Measurements from ENCODE around the gene MYOF.
A peak's percentile ranks its signal among the peaks of the same experiment; 100 is the strongest.

Gene MYOF, protein sequence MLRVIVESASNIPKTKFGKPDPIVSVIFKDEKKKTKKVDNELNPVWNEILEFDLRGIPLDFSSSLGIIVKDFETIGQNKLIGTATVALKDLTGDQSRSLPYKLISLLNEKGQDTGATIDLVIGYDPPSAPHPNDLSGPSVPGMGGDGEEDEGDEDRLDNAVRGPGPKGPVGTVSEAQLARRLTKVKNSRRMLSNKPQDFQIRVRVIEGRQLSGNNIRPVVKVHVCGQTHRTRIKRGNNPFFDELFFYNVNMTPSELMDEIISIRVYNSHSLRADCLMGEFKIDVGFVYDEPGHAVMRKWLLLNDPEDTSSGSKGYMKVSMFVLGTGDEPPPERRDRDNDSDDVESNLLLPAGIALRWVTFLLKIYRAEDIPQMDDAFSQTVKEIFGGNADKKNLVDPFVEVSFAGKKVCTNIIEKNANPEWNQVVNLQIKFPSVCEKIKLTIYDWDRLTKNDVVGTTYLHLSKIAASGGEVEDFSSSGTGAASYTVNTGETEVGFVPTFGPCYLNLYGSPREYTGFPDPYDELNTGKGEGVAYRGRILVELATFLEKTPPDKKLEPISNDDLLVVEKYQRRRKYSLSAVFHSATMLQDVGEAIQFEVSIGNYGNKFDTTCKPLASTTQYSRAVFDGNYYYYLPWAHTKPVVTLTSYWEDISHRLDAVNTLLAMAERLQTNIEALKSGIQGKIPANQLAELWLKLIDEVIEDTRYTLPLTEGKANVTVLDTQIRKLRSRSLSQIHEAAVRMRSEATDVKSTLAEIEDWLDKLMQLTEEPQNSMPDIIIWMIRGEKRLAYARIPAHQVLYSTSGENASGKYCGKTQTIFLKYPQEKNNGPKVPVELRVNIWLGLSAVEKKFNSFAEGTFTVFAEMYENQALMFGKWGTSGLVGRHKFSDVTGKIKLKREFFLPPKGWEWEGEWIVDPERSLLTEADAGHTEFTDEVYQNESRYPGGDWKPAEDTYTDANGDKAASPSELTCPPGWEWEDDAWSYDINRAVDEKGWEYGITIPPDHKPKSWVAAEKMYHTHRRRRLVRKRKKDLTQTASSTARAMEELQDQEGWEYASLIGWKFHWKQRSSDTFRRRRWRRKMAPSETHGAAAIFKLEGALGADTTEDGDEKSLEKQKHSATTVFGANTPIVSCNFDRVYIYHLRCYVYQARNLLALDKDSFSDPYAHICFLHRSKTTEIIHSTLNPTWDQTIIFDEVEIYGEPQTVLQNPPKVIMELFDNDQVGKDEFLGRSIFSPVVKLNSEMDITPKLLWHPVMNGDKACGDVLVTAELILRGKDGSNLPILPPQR (N-terminal part only)

DNA sequence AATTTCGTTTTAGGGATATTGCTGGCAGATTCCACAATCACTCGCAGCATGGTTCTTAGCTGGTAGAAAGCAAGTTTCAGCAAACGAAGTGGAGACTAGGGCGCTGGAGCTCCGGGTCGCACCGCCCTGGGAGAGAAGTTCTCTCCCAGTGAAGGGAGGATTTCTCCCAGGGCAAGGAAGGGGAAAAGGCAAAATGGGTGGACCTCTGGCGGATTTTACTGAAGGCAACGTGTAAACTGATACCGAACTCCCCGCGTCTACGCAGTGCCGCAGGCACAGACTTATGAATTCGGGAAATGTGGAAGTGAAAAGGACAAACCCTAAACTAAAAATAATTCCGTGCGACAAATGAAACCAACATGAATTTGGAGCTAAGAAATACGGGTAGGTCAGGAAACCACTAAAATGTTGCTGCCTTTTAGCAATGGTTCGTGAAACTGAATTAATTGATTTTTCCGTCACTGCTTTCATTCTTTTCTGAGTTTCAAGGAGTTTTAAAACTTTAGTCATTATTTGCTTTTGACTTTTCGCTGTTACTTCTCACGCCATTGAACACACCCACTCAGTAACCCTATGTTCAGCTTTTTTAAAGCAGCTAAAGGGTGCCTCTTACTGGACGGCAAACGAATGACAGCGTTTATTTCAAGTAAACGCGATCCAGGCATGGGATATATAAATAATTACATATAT is at the start of gene MYOF:
MYOF (minus strand) TSS at position 190 of the 690 bp plus-strand sequence; CDS start at position 50, 140 bp downstream.
- peak; percentile 34 for DNase-seq

DNA sequence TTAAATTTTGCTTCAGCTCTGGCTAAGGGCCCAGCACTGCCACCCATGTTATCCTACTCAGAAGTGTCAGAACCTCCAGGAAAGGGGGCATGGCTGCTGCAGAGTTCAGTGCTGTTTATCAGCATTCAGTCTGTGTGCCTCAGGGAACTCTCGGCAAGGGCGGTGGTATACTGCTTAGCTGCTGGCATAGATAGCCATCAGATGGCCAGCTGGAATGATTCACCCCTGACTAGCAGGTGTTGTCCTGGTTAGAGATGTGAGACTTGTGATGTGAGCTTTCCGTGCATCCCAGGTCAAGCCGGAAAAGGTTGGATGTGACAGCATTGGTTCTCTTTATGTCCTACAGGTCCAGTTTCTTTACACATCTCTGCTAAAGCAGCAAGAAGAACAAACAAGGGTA is 36.4 kb upstream of the MYOF start:
- no peak for DNase-seq

DNA sequence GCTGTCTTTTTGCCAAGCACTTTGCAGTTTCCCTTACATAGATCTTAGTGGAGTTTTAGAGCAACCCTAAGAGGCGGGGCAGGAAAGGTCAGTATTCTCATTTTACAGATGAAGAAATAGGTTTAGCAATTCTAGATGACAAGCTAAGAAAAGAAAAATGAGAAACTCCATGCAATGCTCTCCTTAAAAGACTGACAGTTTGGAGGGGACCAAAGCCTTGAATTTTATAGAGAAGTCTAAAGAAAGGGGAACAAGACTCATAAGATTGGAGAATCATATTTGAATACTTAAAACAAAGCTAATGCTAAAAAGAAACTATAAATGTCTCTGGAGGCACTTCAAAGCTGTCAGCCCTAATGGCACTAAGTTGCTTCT is 33.9 kb upstream of the MYOF start:
- DNase-seq, result no peak

DNA sequence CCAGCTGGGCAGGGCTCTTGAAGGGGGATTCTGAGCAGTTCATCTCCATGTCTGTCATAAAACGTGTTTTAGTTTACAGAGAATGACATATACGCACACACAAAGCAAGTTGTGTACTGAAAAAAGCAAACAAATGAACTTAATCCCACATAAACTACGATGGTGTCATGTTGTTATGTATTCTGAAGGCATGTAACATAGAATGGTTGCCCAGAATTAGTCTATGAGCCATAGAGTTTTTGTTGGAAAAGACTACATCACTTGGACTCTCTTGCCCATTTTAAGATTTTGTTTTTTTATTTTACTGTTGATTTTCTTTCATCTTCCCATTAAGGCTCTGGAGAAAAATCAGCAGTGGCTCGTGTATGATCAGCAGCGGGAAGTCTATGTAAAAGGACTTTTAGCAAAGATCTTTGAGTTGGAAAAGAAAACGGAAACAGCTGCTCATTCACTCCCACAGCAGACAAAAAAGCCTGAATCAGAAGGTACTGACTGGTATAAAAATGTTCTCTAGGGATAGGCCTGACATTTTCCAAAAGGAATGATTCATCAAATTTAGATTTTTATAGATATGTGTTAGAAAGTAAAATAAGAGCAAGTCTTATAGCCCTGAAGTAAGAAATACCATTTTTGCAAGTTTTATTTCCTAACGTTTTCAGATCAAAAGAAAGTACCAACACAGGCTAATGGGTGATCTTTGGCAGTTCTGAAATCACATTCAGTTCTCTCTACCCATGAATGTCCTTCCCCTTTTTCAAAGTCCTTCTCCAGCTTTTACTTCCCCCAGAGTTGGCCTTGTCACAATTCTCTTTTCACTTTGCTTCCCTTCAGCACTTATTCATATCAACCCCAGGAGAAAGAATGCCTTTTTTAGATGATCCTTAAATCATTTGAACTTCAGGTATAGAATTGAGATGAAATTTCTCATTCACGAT is 33.2 kb upstream of the MYOF start:
- no peak for DNase-seq

DNA sequence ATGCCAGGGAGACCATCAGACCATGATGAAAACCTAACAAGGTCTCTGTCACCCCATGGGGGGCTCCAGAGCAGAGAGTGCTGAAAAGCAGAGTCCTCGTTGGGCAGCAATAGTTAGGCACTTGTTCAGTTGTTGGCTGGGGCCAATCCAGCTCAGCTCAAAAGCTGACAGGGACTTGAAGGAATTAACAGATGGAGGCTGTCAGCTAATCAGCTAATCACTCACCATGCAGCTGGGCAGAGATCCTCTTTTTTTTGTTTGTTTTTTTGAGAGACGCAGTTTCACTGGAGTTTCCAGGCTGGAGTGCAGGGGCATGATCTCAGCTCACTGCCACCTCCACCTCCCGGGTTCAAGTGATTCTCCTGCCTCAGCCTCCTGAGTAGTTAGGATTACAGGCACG is 32.4 kb upstream of the MYOF start:
- DNase-seq, result no peak

DNA sequence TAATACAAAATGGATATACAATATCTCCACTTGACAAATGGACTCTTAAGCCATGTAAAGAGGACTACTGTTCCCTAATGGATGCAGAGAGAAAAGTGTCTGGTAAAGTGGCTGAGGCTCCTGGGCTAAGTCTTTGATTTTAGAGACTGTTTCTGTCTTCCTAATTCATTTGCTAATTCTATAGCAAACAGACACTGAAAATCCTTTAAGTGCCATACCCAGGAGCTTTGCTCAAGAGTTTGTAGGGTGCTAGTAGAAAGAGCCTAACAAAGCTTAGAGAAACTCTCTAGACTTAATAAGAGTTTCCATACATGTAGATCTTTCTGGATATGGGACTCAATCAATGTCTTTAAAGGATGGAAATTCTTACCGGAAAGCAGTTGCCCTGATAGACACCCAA is 31.0 kb upstream of the MYOF start:
- DNase-seq, result no peak

DNA sequence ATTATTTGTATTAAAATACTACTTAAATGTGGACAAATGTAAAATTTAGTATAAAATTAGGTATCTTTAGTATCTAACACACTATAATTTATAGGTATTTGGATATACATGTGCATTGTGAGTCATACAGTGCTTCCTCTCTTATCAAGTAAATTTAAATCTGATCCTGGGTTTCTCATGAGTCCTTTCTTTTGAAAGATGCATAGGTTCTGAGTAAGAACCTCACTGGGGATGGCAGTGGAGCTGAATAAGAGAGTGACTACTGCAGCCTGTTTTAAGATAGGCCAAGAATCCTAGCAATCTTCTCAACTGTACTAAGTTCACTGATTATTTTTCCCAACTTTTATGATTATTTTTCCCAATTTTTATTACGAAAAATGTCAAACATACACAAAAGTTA is 30.4 kb upstream of the MYOF start:
- no peak for DNase-seq

DNA sequence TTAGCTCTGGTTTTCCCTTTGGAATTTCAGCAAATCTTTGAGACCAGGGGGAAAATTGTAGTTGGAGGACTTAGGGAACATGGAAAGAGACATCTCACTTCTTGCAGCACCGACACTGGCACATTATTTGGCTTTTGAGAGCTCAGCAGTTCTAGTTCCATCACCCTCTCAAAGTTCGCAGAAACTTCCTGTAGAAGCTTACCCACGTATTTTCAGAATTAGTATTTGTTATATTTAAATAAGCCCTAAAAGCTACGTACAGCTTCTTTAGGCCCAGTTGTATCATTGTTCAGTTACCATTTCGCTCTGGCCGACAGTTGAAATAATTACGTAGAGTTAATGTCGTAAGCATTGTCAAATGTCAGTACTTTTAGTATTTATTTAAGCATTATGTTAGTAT is 27.7 kb upstream of the MYOF start:
- no peak for DNase-seq

DNA sequence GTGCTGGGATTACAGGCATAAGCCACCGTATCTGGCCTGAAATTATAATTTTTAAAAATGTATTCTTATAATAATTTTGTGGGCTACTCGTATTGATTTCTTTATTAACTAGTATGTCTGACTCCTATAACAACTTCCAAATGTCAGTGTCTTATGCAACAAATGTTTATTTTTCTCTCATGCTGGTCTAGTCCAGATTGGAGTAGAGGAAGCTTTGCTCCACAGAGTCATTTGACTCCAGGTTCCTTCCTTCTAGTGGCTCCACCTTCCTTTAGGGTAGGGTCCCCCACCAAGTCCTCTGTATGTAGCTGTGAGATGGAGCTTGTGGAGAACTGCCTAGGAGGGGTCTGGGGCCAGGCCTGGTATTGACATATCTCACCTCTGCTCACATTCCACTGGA is 22.9 kb upstream of the MYOF start:
- no peak for DNase-seq

DNA sequence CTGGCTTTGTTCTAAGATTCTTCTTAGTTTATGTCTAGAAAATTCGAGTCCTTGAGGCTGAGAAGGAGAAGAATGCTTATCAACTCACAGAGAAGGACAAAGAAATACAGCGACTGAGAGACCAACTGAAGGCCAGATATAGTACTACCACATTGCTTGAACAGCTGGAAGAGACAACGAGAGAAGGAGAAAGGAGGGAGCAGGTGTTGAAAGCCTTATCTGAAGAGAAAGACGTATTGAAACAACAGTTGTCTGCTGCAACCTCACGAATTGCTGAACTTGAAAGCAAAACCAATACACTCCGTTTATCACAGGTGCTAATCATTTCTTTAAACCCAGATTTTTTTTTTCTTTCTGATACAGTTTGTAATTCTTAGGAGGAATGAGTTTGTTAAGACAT is 20.9 kb upstream of the MYOF start:
- no peak for DNase-seq

DNA sequence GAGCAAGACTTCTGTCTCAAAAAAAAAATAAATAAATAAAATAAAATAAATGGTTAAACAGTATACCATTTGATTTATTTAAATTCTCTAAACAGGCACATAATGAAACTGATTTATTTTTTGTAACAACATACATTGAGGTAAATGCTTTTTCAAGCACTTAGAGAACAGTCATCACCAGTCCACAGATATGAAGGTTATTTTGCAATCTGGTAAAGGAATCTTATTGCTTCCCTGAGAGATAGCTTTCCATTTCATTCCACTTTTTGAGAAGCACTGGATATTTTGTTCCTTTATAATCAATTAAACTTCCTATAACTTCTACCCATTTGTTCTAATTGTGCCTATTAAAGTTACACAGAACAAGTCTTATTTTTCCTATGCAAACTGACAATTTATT is 19.5 kb upstream of the MYOF start:
- DNase-seq, result no peak

DNA sequence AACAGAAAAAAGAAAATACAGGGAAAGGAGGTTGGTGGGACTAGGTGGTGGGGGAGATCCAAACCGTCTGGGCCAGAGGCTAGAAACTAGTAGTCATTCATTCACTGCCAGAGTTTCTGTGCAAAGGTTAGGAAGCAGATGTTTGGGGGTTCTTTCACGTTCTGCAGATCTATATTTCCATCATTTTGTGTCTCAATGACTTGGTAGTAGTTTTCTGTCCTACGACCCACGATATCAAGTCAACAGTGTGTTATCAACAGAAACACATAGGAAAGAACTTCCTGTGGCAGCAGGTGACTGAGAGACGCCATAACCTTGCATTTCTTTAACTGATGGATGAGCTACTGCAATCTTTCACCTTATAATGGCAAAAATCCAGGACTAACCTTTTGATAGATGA is 16.0 kb upstream of the MYOF start:
- DNase-seq, result no peak

DNA sequence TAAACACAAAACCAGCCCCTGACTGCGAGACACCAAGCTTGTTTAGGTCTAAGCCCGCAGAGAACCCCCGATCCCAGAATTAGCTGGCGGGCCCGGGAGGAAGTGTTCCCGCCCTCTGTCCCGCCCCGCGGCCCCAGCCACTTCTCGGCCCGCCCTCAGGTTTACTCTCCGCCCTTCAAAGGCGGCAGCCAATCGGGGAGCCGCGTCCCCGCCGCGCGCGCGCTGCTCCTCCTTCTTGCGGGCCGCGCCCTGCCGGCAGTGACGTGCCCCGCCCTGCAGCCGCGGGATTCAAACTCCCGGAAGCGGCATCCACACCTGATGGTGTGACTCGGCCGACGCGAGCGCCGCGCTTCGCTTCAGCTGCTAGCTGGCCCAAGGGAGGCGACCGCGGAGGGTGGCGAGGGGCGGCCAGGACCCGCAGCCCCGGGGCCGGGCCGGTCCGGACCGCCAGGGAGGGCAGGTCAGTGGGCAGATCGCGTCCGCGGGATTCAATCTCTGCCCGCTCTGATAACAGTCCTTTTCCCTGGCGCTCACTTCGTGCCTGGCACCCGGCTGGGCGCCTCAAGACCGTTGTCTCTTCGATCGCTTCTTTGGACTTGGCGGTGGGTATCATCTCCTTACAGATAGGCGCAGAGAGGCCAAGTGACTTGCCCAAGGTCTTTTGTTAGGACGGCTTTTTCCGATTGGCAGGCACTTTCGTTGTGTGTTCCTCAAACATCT is 14.3 kb upstream of the MYOF start, which contains the start of gene CEP55:
CEP55 (plus strand) TSS at position 291 of the 720 bp plus-strand sequence. CDS start 3,440 bp downstream, outside the sequence.
- peak; percentile 82 for DNase-seq

DNA sequence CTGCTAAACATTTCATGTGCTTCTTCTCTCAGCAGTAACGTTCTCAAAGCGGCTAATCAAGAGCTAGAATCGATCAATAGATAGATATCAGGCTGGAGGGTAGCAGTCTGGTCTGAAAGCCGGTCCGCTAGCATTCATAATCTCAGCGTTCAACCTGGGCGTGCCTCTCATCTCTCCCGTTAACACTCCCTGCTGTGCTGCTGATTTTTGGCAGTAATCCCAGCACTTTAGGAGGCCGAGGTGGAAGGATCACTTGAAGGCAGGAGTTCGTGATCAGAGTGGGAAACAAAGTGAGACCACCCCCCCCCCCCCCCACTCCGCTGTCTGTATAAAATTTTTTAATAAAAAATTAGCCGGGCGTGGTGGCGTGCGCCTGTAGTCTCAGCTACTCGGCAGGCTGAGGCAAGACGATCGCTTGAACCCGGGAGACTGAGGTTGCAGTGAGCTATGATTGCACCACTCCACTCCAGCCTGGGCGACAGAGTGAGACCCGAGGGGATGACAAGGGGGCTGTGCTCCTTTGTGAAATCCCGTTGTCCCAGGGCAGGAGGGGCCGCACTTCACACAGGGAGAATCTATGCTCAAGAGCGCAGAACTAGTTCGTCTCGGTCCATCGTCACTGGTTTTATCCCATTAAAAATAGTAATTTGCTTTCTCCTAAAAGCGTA is 13.7 kb upstream of the MYOF start:
- peak; percentile 51 for DNase-seq

DNA sequence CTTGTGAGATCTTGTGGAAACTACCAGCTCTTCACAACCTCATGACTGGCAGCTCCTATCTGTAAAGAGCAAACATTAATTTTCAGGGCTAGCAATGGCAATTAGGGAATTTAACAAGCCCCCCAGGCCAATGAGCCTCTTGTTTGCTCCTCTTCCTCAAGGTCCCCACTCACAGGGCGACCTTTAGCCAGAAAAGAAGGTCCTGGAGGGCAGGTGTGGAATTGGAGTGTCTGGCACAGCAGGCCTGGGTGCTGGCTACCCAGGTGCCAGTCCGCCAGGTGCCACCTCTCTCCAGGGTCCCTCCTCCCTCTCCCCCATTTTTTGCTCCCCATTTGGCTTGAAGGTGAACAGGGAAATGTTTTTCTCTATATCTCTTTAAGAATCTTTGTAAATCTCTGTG is 12.4 kb upstream of the MYOF start:
- DNase-seq, result no peak

DNA sequence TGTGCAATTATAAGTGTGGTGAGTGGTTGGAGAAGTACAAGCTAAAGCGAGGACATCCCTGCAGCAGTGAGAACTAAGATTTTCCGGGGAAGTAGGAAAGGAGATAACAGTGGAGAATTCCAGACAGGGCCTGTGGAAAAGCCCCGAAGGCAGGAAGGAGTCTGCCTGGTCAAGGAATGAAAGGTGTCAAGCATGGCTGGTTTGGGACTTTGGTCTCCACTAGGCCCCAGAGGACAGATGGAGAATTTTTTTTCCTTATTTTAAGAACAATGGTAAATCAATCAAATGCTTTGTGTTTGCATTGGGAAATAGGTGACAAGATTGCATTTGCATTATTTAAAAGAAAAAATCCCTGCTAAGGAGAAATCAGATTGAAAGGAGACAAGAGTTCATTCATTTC is 11.0 kb upstream of the MYOF start:
- no peak for DNase-seq

DNA sequence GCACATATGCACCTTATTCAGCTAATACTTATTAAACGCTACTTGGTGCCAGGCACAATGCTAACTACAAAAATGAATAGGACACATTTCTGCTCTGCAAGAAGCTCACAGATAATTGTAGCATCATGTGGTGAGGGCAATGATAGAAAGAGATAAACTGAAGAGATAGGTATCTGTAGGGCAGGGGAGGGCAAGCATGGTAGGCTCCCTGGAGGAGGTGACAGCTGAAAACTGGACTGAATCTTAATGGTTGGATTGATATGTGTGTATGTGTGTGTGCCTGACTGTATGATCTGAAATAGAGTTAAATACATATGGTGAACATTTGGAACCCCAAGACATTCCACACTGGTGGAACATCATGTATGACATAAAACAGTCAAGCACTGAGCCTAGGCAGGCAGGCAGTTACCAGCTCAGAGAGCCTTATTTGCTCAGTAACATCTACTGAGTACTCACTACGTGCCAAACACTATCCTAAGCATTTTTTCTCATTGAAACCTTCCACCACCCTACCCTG is 9.5 kb upstream of the MYOF start:
- DNase-seq, result no peak

DNA sequence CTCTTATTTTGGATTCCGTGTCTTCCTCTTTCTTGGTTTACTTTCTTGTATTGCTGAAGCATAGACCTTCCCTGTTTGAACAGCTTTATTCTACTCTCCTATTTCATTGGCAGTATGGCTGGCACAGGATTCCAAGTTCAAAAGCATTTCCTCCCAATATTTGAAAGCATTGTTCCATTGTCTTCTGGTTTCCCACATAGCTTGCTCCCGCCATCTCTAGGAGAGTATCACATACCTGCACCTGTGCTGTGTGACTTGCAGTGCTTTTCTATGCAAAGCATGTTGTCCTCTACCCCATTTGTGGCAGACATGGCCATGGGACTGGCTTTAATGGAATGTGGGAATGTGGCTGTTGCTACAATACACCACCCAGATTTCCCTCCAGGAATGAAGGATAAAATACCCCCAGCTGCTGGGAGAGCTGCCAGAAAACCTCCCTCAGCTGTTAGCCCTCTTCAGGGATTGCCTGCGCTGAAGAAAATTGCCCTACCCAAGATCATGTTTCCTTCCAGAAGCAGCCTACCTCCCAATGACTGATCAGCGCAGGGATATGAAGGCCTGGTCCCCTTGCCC is 6.9 kb upstream of the MYOF start:
- DNase-seq, result no peak

DNA sequence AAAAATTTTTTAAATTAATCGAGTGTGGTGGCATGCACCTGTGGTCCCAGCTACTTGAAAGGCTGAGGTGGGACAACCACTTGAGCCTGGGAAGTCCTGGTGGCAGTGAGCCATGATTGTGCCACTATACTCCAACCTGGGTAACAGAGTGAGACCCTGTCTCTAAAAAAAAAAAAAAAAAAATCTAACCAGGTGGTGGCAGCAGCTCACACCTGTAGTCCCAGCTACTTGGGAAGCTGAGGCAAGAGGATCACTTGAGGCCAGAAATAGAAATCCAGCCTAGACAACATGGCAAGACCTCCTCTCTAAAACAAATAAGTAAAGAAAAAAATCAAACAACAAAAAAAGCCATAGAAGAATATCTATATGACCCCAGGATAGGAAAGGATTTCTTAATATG is 3.6 kb upstream of the MYOF start:
- DNase-seq, result no peak
